Activated naive CD4-positive, alpha-beta T cell treated with anti-CD3 and anti-CD28 coated beads, Interleukin-2, amount 50 U/mL, for 24 hours (primary cell): Measurements from ENCODE around the gene DNAJC18.
"Not testable (repeated sequence)": the region's sequence is repeated elsewhere in the genome, so short reads cannot be mapped to it uniquely, and the experiment has no call there.

Experiments used
- H3K27ac Mint-ChIP-seq: one replicate; pipeline ENCODE4 v1.8.0; 2021; ENCODE audit warnings: mild to moderate bottlenecking, mixed read lengths
- H3K27me3 Mint-ChIP-seq: one replicate; pipeline ENCODE4 v1.8.0; 2021; ENCODE audit warnings: mixed read lengths
- H3K36me3 Mint-ChIP-seq: one replicate; pipeline ENCODE4 v1.8.0; 2021; ENCODE audit warnings: mixed read lengths
- H3K4me1 Mint-ChIP-seq: one replicate; pipeline ENCODE4 v1.8.0; 2021; ENCODE audit warnings: mixed read lengths
- H3K4me3 Mint-ChIP-seq: one replicate; pipeline ENCODE4 v1.8.0; 2021; ENCODE audit warnings: mild to moderate bottlenecking, mixed read lengths
- H3K9me3 Mint-ChIP-seq: one replicate; pipeline ENCODE4 v1.8.0; 2021; ENCODE audit warnings: mixed read lengths

The DNAJC18 gene

GRCh38 chr5:139439013-139439903 lies at the start of gene DNAJC18:
Gene DNAJC18, minus strand, starts transcription at chr5:139439525. Its CDS starts 80 bp downstream, at chr5:139439445.
- Mint-ChIP-seq H3K4me3 (peak within 1 kb of the TSS; percentile 98), H3K27me3 (no peaks in the 10 kb centered on the region), H3K4me1 (peaks cover 38% of the 10 kb centered on the region), H3K27ac (peak within 1 kb of the TSS; percentile 99), H3K9me3 (no peaks in the 10 kb centered on the region), H3K36me3 (peaks cover 3% of the 10 kb centered on the region)

GRCh38 chr5:139488260-139488659 lies 48.9 kb upstream of the DNAJC18 start:
- H3K27ac Mint-ChIP-seq, result no peak overlapping the region
- peaks cover 20% of the 10 kb centered on the region for H3K4me1 Mint-ChIP-seq
- H3K4me3 Mint-ChIP-seq, result no peak overlapping the region
- H3K9me3 Mint-ChIP-seq, result no peaks in the 10 kb centered on the region
- H3K27me3 Mint-ChIP-seq, result no peaks in the 10 kb centered on the region
- no peaks in the 10 kb centered on the region for H3K36me3 Mint-ChIP-seq

GRCh38 chr5:139486201-139486600 lies 46.9 kb upstream of the DNAJC18 start:
- Mint-ChIP-seq H3K36me3 (no peaks in the 10 kb centered on the region), H3K9me3 (no peaks in the 10 kb centered on the region), H3K4me3 (no peak overlapping the region), H3K27ac (no peak overlapping the region), H3K4me1 (peaks cover 24% of the 10 kb centered on the region), H3K27me3 (no peaks in the 10 kb centered on the region)

GRCh38 chr5:139482890-139483208 lies 43.5 kb upstream of the DNAJC18 start:
- H3K36me3 Mint-ChIP-seq, H3K27me3 Mint-ChIP-seq, H3K9me3 Mint-ChIP-seq: not testable (repeated sequence)
- peak overlapping the region; percentile 99 for H3K27ac Mint-ChIP-seq
- H3K4me1 Mint-ChIP-seq, result peaks cover 40% of the 10 kb centered on the region
- H3K4me3 Mint-ChIP-seq, result peak overlapping the region; percentile 91

GRCh38 chr5:139482050-139482889 lies 42.9 kb upstream of the DNAJC18 start, which contains the start of gene STING1:
Gene STING1, minus strand, starts transcription at chr5:139482758. Its CDS starts 1,054 bp downstream, at chr5:139481704.
- H3K9me3 Mint-ChIP-seq, result no peaks in the 10 kb centered on the region
- peaks cover 2% of the 10 kb centered on the region for H3K36me3 Mint-ChIP-seq
- H3K4me3 Mint-ChIP-seq, result peak within 1 kb of the TSS; percentile 91
- H3K27me3 Mint-ChIP-seq, result no peaks in the 10 kb centered on the region
- H3K27ac Mint-ChIP-seq, result peak within 1 kb of the TSS; percentile 99
- H3K4me1 Mint-ChIP-seq, result peaks cover 43% of the 10 kb centered on the region

GRCh38 chr5:139481580-139482049 lies 42.3 kb upstream of the DNAJC18 start:
- Mint-ChIP-seq H3K27me3 (no peaks in the 10 kb centered on the region), H3K4me3 (peak overlapping the region; percentile 91), H3K9me3 (no peaks in the 10 kb centered on the region), H3K4me1 (peaks cover 43% of the 10 kb centered on the region), H3K27ac (peak overlapping the region; percentile 99), H3K36me3 (peaks cover 2% of the 10 kb centered on the region)

- Mint-ChIP-seq H3K27ac (peak overlapping the region; percentile 99), H3K9me3 (no peaks in the 10 kb centered on the region), H3K27me3 (no peaks in the 10 kb centered on the region), H3K36me3 (peaks cover 2% of the 10 kb centered on the region), H3K4me3 (peak overlapping the region; percentile 91), H3K4me1 (peaks cover 46% of the 10 kb centered on the region)
These were observed 41.8 kb upstream of the DNAJC18 start for GRCh38 chr5:139481122-139481533.

- H3K36me3 Mint-ChIP-seq, H3K9me3 Mint-ChIP-seq, H3K27me3 Mint-ChIP-seq, H3K27ac Mint-ChIP-seq, H3K4me3 Mint-ChIP-seq: not testable (repeated sequence)
- peaks cover 59% of the 10 kb centered on the region for H3K4me1 Mint-ChIP-seq
These were observed 40.4 kb upstream of the DNAJC18 start for GRCh38 chr5:139479729-139480128.

GRCh38 chr5:139478657-139479423 lies 39.5 kb upstream of the DNAJC18 start:
- Mint-ChIP-seq H3K4me1 (peaks cover 68% of the 10 kb centered on the region), H3K27ac (peak overlapping the region; percentile 87), H3K4me3 (peak overlapping the region; percentile 24)
- not testable (repeated sequence) for H3K36me3 Mint-ChIP-seq, H3K27me3 Mint-ChIP-seq, H3K9me3 Mint-ChIP-seq

- no peak overlapping the region for H3K4me3 Mint-ChIP-seq
- no peaks in the 10 kb centered on the region for H3K27me3 Mint-ChIP-seq
These were observed 36.7 kb upstream of the DNAJC18 start for GRCh38 chr5:139475865-139476617.

GRCh38 chr5:139474890-139475791 lies 35.8 kb upstream of the DNAJC18 start:
- peaks cover 80% of the 10 kb centered on the region for H3K4me1 Mint-ChIP-seq
- no peaks in the 10 kb centered on the region for H3K9me3 Mint-ChIP-seq
- peaks cover 9% of the 10 kb centered on the region for H3K36me3 Mint-ChIP-seq

More at GRCh38 chr5:139475865-139476617, 36.7 kb upstream of the DNAJC18 start:
- Mint-ChIP-seq H3K9me3 (no peaks in the 10 kb centered on the region), H3K36me3 (peaks cover 9% of the 10 kb centered on the region), H3K4me1 (peaks cover 80% of the 10 kb centered on the region), H3K27ac (no peak overlapping the region)

GRCh38 chr5:139473565-139473964 lies 34.2 kb upstream of the DNAJC18 start:
- Mint-ChIP-seq H3K27ac (peak overlapping the region; percentile 57), H3K4me1 (peaks cover 87% of the 10 kb centered on the region), H3K27me3 (no peaks in the 10 kb centered on the region), H3K9me3 (no peaks in the 10 kb centered on the region), H3K4me3 (no peak overlapping the region), H3K36me3 (peaks cover 7% of the 10 kb centered on the region)

More at GRCh38 chr5:139474890-139475791, 35.8 kb upstream of the DNAJC18 start:
- H3K27me3 Mint-ChIP-seq, result no peaks in the 10 kb centered on the region
- H3K4me3 Mint-ChIP-seq, result peak overlapping the region; percentile 68
- peak overlapping the region; percentile 80 for H3K27ac Mint-ChIP-seq

- no peaks in the 10 kb centered on the region for H3K27me3 Mint-ChIP-seq
- H3K4me1 Mint-ChIP-seq, result peaks cover 87% of the 10 kb centered on the region
- peaks cover 7% of the 10 kb centered on the region for H3K36me3 Mint-ChIP-seq
- peak overlapping the region; percentile 24 for H3K4me3 Mint-ChIP-seq
- H3K9me3 Mint-ChIP-seq, result no peaks in the 10 kb centered on the region
- peak overlapping the region; percentile 57 for H3K27ac Mint-ChIP-seq
These were observed 33.8 kb upstream of the DNAJC18 start for GRCh38 chr5:139473105-139473504.
